SH-SY5Y (cell line): Measurements from ENCODE around the gene ATE1.

Experiments
- GATA2 ChIP-seq: IDR thresholded peaks from 2 replicates; pipeline ENCODE4 v1.6.1; 2011; ENCODE audit warnings: mild to moderate bottlenecking, low read depth, low read length
- GATA3 ChIP-seq: IDR thresholded peaks from 2 replicates; pipeline ENCODE4 v1.6.1; 2011; ENCODE audit warnings: low read depth, mild to moderate bottlenecking, low read length, moderate library complexity

- TF ChIP-seq GATA3 (no peak), GATA2 (no peak)
Observed at GRCh38 chr10:121774404-121774803, 153.4 kb downstream of the ATE1 start.
